ENCODE data around the gene SPECC1. TPM values are rescaled to one million over a fixed set of nuclear protein-coding genes. Genes with fewer than 3 reads are reported as not detected.

Gene SPECC1
- total and polyA plus RNA-seq, 2 of the 13 experiments (the other 11 are each of a cell fraction or from before 2014, with no cell fraction given) = 2.3 to 6.9 TPM

DNA sequence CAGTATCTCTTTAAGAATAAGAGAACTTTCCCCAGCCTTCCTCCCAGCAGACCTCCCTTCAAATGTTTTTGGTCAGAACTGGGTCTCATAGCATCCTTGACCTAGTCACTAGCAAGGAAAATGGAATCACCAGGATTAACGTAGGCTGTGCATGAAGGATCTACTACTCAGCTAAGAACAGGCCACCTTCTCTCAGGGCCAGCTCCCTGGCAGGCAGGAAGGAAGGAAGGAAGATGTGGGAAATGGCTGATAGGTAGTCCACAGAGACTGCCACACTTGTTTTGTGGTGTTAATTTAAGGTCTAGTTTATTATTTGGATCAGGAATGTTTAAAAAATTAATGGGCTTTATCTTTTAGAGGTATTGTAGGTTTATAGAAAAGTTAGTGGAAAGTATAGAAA is 136.4 kb downstream of the SPECC1 start:
- Histone ChIP-seq H3K9ac (ENCODE audit: insufficient read depth, low read depth, low read length) (no peak overlapping the region), H3K4me2 (ENCODE audit: low read depth, low read length) (no peak overlapping the region), H4K20me1 (ENCODE audit: insufficient read depth, low read length) (no peaks in the 10 kb centered on the region), H2AFZ (ENCODE audit: low read length) (no peak overlapping the region), H3K36me3 (replicated peaks in 1 of 2; ENCODE audit: control insufficient read depth in 1 of 2, insufficient read depth in 2 of 2, low read length in 2 of 2) (no peaks in the 10 kb centered on the region), H3K9me3 (ENCODE audit: low read length) (no peaks in the 10 kb centered on the region), H3K79me2 (ENCODE audit: insufficient read depth, low read length) (no peaks in the 10 kb centered on the region), H3K4me3 (replicated peaks in 1 of 3; ENCODE audit: insufficient read depth in 1 of 3, low read depth in 2 of 3, low read length in 3 of 3) (no peak overlapping the region), H3K4me1 (ENCODE audit: insufficient read depth, low read length) (no peaks in the 10 kb centered on the region), H3K27me3 (ENCODE audit: control insufficient read depth in 1 of 2, insufficient read depth in 2 of 2, low read length in 2 of 2) (peaks cover 0 to 12% of the 10 kb centered on the region in 2 experiments; a peak in 2 of 5 replicates), H3K27ac (ENCODE audit: extremely low read length, insufficient read depth, low read length) (no peak overlapping the region)
- POLR2A ChIA-PET = no interaction called here
- 10% methylated on average over 1 of the region's 1 CpG for WGBS (ENCODE audit: low lambda C conversion rate)
- in situ Hi-C loops (cut with HindIII; ENCODE audit: extremely low pct_ligation_motif_present, low pct_unique_long_range_greater_than_20kb) = no loop called here
- no TSS peak for BruUV-seq (replicated peaks)
- CTCF ChIA-PET (ENCODE audit: low intra/inter-chr PET ratio, low total read pairs) = no interaction called here
- no peak for DNase-seq (ENCODE audit: low spot score)
- TF ChIP-seq ZNF629 (CRISPR knock-in tag; conservative IDR thresholded peaks at IDR 0.05) (no peak), NPAS2 (CRISPR knock-in tag; IDR thresholded peaks at IDR 0.05; ENCODE audit: borderline replicate concordance) (no peak), KDM5B (CRISPR knock-in tag; IDR thresholded peaks at IDR 0.05; ENCODE audit: borderline replicate concordance) (no peak), GPN1 (CRISPR knock-in tag; IDR thresholded peaks at IDR 0.05; ENCODE audit: borderline replicate concordance) (no peak), U2AF1 (optimal IDR thresholded peaks at IDR 0.05; ENCODE audit: low read depth, low read length) (no peak), NFKB2 (CRISPR knock-in tag; IDR thresholded peaks at IDR 0.05; ENCODE audit: borderline replicate concordance) (no peak), FOXA3 (CRISPR knock-in tag; IDR thresholded peaks at IDR 0.05) (no peak), ZNF724P (CRISPR knock-in tag; IDR thresholded peaks at IDR 0.05; ENCODE audit: borderline replicate concordance) (no peak), ELF3 (CRISPR knock-in tag; IDR thresholded peaks at IDR 0.05) (no peak), MIXL1 (CRISPR knock-in tag; IDR thresholded peaks at IDR 0.05) (no peak), POLR2G (IDR thresholded peaks at IDR 0.05; ENCODE audit: low read depth, low read length) (no peak), TBX2 (CRISPR knock-in tag; IDR thresholded peaks at IDR 0.05; ENCODE audit: borderline replicate concordance) (no peak), NONO (IDR thresholded peaks at IDR 0.05) (no peak), NONO (CRISPR knock-in tag; conservative IDR thresholded peaks at IDR 0.05) (no peak)
- TF ChIP-seq, protein P1, sequence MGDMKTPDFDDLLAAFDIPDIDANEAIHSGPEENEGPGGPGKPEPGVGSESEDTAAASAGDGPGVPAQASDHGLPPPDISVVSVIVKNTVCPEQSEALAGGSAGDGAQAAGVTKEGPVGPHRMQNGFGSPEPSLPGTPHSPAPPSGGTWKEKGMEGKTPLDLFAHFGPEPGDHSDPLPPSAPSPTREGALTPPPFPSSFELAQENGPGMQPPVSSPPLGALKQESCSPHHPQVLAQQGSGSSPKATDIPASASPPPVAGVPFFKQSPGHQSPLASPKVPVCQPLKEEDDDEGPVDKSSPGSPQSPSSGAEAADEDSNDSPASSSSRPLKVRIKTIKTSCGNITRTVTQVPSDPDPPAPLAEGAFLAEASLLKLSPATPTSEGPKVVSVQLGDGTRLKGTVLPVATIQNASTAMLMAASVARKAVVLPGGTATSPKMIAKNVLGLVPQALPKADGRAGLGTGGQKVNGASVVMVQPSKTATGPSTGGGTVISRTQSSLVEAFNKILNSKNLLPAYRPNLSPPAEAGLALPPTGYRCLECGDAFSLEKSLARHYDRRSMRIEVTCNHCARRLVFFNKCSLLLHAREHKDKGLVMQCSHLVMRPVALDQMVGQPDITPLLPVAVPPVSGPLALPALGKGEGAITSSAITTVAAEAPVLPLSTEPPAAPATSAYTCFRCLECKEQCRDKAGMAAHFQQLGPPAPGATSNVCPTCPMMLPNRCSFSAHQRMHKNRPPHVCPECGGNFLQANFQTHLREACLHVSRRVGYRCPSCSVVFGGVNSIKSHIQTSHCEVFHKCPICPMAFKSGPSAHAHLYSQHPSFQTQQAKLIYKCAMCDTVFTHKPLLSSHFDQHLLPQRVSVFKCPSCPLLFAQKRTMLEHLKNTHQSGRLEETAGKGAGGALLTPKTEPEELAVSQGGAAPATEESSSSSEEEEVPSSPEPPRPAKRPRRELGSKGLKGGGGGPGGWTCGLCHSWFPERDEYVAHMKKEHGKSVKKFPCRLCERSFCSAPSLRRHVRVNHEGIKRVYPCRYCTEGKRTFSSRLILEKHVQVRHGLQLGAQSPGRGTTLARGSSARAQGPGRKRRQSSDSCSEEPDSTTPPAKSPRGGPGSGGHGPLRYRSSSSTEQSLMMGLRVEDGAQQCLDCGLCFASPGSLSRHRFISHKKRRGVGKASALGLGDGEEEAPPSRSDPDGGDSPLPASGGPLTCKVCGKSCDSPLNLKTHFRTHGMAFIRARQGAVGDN (CRISPR knock-in tag; IDR thresholded peaks at IDR 0.05) = no peak
- intact Hi-C loops (cut with micrococcal nuclease; ENCODE audit: unreplicated experiment) = no loop called here
- no peak for ATAC-seq
- FAIRE-seq = no peak
